Measurements from ENCODE around the gene PLK1.

The PLK1 gene

GRCh38 chr16:23699100-23699499 lies 20.4 kb downstream of the PLK1 start:
- no peak for TF ChIP-seq USF1 (IDR thresholded peaks at IDR 0.05)
- TF ChIP-seq EP300 (IDR thresholded peaks at IDR 0.05; ENCODE audit: borderline replicate concordance): no peak
- TF ChIP-seq YY1 (IDR thresholded peaks at IDR 0.05; ENCODE audit: low read depth): no peak
- TF ChIP-seq CEBPB (IDR thresholded peaks at IDR 0.05): no peak
- TF ChIP-seq TCF12 (IDR thresholded peaks at IDR 0.05; ENCODE audit: low read depth): no peak
- no peak for TF ChIP-seq CREB1 (IDR thresholded peaks at IDR 0.05; ENCODE audit: low read depth)
- TF ChIP-seq NFIC (IDR thresholded peaks at IDR 0.05): no peak
- no peak for TF ChIP-seq REST (IDR thresholded peaks at IDR 0.05; ENCODE audit: low read depth)
- TF ChIP-seq RAD21 (IDR thresholded peaks at IDR 0.05; ENCODE audit: low read depth): no peak

GRCh38 chr16:23700093-23700492 lies 21.4 kb downstream of the PLK1 start:
- TF ChIP-seq USF1 (IDR thresholded peaks at IDR 0.05): no peak
- TF ChIP-seq CREB1 (IDR thresholded peaks at IDR 0.05; ENCODE audit: low read depth): no peak
- no peak for TF ChIP-seq TCF12 (IDR thresholded peaks at IDR 0.05; ENCODE audit: low read depth)

- TF ChIP-seq TAF1 (IDR thresholded peaks at IDR 0.05; ENCODE audit: low read depth): no peak
- no peak for TF ChIP-seq MAX (IDR thresholded peaks at IDR 0.05)
- TF ChIP-seq EP300 (IDR thresholded peaks at IDR 0.05; ENCODE audit: borderline replicate concordance): no peak
- no peak for TF ChIP-seq USF1 (IDR thresholded peaks at IDR 0.05)
These were observed 21.8 kb downstream of the PLK1 start for GRCh38 chr16:23700509-23700908.

- TF ChIP-seq REST (IDR thresholded peaks at IDR 0.05; ENCODE audit: low read depth) (peak; percentile 61), TAF1 (IDR thresholded peaks at IDR 0.05; ENCODE audit: low read depth) (no peak)
These were observed 22.4 kb downstream of the PLK1 start for GRCh38 chr16:23701045-23701444.

- TF ChIP-seq CREB1 (IDR thresholded peaks at IDR 0.05; ENCODE audit: low read depth) (no peak), TEAD4 (IDR thresholded peaks at IDR 0.05) (no peak), MAX (IDR thresholded peaks at IDR 0.05) (no peak), NFIC (IDR thresholded peaks at IDR 0.05) (no peak), FOXM1 (IDR thresholded peaks at IDR 0.05; ENCODE audit: borderline replicate concordance, low read depth) (no peak), TCF12 (IDR thresholded peaks at IDR 0.05; ENCODE audit: low read depth) (no peak), YY1 (IDR thresholded peaks at IDR 0.05; ENCODE audit: low read depth) (no peak), EGR1 (IDR thresholded peaks at IDR 0.05) (no peak), ZBTB7A (IDR thresholded peaks at IDR 0.05; ENCODE audit: low read depth) (no peak), RAD21 (IDR thresholded peaks at IDR 0.05; ENCODE audit: low read depth) (no peak), EP300 (IDR thresholded peaks at IDR 0.05; ENCODE audit: borderline replicate concordance) (no peak), CEBPB (IDR thresholded peaks at IDR 0.05) (no peak), USF1 (IDR thresholded peaks at IDR 0.05) (no peak), REST (IDR thresholded peaks at IDR 0.05; ENCODE audit: low read depth) (no peak), TAF1 (IDR thresholded peaks at IDR 0.05; ENCODE audit: low read depth) (no peak)
These were observed 24.3 kb downstream of the PLK1 start for GRCh38 chr16:23702951-23703350.
